CD4-positive, alpha-beta T cell treated with Interferon gamma for 1 hour (primary cell): ENCODE results near the gene SLC16A12.

Experiments used
- DNase-seq: peaks from one replicate; pipeline ENCODE4 v3.0.0-alpha.2; 2020

SLC16A12 gene

DNA sequence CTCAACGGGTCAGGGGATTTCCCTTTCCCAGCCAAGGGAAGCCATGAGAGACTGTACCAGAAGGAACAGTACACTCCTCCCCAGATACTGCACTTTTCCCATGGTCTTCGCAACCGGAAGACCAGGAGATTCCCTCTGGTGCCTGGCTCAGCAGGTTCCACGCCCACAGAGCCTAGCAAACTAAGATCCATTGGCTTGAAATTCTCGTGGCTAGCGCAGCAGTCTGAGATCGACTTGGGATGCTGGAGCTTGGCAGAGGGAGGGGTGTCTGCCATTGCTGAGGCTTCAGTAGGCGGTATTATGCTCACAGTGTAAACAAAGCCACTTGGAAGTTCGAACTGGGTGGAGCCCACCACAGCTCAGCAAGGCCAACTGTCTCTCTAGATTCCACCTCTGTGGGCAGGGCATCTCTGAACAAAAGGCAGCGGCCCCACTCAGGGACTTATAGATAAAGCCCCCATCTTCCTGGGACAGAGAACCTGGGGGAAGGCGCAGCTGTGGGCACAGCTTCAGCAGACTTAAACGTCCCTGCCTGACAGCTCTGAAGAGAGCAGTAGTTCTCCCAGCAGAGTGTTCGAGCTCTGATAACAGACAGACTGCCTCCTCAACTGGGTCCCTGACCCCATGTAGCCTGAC, 29.6 kb downstream of the SLC16A12 start:
- DNase-seq = no peak

DNA sequence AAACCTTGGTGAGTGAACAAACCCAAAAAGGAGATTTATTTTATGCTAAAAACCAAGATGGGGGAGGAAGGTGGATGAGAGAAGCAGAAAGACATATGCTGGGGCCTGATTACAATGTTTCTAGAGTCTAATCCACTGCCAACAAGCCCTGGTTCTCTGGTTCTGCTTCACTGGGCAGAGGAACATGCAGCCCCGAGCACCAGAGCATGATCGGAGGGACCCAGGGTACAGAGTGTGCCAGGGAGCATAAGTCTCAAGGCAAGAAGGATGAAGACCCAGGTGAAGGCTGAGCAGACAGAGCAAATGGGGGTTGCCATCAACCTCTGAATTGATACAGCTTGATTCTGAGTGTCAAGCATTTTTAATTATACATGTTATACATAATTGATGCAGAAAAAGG, 30.7 kb downstream of the SLC16A12 start:
- DNase-seq = no peak

GRCh38 chr10:89503652-89504370, 31.6 kb downstream of the SLC16A12 start:
- DNase-seq = no peak

GRCh38 chr10:89503151-89503550, 32.2 kb downstream of the SLC16A12 start:
- DNase-seq = no peak

DNA sequence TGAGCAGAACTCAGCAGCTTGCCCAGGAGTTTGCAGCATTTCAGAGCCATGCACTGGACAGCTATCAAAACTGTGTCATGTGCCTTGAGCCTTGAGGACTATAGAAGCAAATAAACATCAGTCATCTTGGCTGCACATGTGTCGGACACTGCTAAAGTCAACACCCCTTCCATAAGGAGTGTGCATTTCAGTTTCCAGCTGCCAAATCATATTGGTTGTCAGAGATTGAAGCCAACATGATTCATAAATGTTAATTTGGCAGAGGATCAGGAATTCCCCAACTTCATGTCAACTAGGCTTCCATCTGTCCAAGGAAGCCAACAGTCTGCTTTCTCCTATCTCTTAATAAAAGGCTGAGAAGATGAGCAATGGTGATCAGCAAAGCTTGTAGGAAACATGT, 32.8 kb downstream of the SLC16A12 start:
- DNase-seq = no peak

DNA sequence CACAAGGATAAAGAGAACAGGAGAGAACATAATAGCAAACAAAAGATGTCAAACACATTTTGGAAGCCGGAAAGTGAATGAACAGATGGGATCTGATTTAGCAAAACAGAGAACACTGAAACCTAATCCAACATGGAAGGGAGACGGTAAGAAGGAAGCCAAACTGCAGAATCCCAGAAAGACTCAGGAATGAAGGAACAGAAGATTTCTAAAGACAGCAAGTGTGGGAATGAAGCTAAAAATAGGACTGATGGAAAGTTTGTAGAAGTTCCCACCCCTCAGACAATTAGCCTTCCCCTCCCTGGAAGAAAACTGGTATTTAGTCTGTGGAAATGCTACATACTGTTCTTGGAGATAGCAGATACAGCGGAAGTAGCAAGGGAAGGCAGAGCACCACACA, 40.8 kb downstream of the SLC16A12 start:
- no peak for DNase-seq

DNA sequence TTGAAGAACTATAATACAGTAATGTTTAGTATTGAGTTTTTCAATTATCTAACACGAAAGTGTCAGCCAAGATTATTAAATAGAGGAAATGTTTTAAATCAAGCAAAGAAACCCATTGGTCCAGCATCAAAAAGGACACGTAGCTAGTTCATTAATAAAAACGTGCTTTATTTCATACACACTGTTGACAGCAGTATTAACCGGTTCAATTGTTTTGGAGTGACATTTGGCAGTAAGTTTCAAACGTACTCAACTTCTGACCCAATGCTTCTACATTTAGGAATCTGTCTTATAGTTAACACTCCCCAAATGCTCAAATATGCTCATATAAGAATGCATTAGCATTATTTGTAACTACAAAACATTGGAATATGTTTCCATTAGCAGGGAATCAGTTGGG, 41.3 kb downstream of the SLC16A12 start:
- DNase-seq = no peak

- no peak for DNase-seq
Measured at GRCh38 chr10:89491932-89492331, 43.5 kb downstream of the SLC16A12 start.

GRCh38 chr10:89490596-89491335, 44.6 kb downstream of the SLC16A12 start:
- no peak for DNase-seq

DNA sequence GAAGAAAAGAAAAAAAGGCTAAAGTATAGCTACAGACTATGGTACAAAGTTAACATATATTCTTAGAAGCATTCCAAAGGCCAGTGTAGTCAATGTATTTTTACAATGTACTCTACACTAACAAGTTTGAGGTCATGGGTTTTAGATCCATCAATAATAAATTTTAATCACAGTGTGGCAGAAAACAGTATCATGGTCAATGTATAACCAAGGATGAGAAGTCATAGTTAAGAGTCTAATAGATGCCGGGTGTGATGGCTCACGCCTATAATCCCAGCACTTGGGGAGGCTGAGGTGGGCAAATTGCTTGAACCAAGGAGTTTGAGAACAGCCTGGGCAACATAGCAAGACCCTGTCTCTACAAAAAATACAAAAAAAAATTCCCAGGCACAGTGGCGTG, 53.1 kb downstream of the SLC16A12 start:
- DNase-seq = no peak

GRCh38 chr10:89481662-89482061, 53.7 kb downstream of the SLC16A12 start:
- DNase-seq = no peak

- DNase-seq = no peak
Measured at GRCh38 chr10:89479771-89480446, 55.5 kb downstream of the SLC16A12 start.

GRCh38 chr10:89478739-89479654, 56.4 kb downstream of the SLC16A12 start:
- no peak for DNase-seq

GRCh38 chr10:89478085-89478738, 57.2 kb downstream of the SLC16A12 start:
- no peak for DNase-seq

DNA sequence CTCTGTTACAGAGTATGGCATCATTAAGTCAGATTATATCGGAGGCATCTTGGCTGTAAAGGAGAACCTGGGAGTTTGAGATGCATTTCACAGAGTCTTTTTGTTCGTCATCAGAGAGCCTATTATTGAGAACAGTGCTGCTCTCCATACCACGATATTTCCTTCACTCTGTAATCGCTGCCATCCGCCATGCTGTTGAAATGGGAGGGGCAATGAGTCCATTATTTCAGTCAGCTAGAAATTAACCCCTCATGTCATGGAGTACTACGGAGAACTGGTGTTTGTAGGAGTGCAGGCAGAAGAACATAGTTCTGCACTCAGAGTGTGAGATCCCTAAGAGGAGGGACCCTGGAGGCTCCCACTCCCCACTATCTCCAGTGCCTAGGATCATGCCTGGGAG, 59.2 kb downstream of the SLC16A12 start:
- DNase-seq = no peak

- DNase-seq = no peak
Measured at GRCh38 chr10:89475591-89475998, 59.8 kb downstream of the SLC16A12 start.

GRCh38 chr10:89475125-89475524, 60.3 kb downstream of the SLC16A12 start:
- DNase-seq = no peak

GRCh38 chr10:89474452-89474851, 60.9 kb downstream of the SLC16A12 start:
- DNase-seq = no peak

DNA sequence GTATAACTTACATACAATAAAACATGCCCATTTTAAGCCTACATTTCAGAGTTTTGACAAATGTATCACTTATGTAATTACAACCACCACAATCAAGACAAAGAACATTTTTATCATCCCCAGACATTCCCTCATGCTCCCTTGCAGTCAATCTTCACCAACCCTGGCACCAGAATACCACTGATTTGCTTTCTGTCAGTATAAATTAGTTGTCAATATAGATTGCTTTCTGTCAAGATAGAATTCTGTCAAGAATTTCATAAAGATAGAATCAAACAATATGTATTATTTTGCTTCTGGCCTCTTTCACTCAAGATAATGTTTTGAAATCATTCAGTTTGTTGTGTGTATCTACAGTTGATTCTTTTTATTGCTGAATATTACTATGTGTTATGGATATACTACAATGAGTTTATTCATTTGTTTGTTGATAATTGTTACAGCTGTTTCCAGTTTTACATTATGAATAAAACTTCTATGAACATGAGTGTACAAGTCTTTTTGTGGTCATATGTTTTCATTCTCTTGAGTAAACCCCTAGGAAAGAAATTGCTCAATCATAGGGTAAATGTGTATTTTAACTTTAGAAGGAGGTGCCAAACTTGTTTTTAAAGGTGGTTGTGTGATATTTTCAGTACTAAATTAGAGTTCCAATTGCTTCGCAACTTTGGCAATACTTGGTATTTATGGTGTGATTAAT, 64.1 kb downstream of the SLC16A12 start:
- no peak for DNase-seq

- no peak for DNase-seq
Measured at GRCh38 chr10:89470628-89471027, 64.8 kb downstream of the SLC16A12 start.

- DNase-seq = no peak
Measured at GRCh38 chr10:89469517-89469916, 65.9 kb downstream of the SLC16A12 start.
